ENCODE measurements around the gene TRPV5. TPM values are rescaled to one million over a fixed set of nuclear protein-coding genes. Genes with fewer than 3 reads are reported as not detected.

The TRPV5 gene
- total RNA-seq, 4 donors from 2014 or later: not detected

DNA sequence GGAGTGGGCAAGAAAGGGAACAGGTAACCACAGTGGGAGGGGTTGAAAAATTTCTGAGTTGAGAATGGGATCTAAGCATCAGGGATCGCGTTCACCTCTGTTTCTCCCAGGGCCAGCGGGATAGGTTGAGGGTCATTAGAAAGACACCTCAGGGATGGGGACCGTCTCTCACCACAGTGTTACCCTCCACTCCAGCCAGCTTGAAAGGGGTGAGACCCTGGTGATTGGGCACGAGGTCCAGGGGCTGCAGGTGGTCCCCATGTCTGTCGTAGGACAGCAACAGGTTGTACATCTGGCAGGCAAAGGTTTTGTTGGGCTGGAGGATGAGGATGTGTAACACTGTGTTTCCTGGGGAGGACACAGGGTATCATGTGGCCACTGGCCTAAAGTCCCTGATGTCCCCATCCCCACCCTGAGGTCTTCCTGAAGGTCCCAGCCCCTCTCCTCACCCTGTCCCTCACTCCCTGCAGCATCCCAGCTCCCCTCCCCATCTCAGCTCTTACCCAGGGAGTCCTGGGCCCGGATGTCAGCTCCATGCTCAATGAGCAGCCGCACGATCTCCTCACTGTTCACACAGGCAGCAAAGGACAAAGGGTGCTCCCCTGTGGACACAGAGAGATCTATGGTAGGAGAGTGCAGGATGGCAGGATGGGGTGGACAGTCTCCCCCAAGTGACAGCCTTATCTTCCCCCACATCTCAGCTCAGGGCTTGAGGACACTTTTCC, 57.1 kb downstream of the TRPV5 start:
- H3K4me1 ChIP-seq: no peaks in the 10 kb centered on the region
- no peaks in the 10 kb centered on the region for H3K9me3 ChIP-seq
- in situ Hi-C loops (cut with MboI; ENCODE audit: low pct_ligation_motif_present in 1 of 4, low pct_unique_long_range_greater_than_20kb in 1 of 4, low sequenced_read_pairs in 3 of 4) (loop anchor here in 1 of 4 donors (10.0 to 25.0 kb wide), 2 partner anchors 128 to 336 kb away; partner anchors contain the start of gene TAS2R40), intact Hi-C loops (cut with DNase I; ENCODE audit: low total_unique reads) (loop anchor here (10.0 kb wide), 1 partner anchor 338 kb away; no protein-coding TSS in a partner anchor)
- DNase-seq: no peak
- TF ChIP-seq POLR2AphosphoS5 (IDR thresholded peaks at IDR 0.05) (no peak), POLR2A (IDR thresholded peaks at IDR 0.05) (no peak), EP300 (IDR thresholded peaks at IDR 0.05; ENCODE audit: low read depth) (no peak)
- TF ChIP-seq, protein P1, sequence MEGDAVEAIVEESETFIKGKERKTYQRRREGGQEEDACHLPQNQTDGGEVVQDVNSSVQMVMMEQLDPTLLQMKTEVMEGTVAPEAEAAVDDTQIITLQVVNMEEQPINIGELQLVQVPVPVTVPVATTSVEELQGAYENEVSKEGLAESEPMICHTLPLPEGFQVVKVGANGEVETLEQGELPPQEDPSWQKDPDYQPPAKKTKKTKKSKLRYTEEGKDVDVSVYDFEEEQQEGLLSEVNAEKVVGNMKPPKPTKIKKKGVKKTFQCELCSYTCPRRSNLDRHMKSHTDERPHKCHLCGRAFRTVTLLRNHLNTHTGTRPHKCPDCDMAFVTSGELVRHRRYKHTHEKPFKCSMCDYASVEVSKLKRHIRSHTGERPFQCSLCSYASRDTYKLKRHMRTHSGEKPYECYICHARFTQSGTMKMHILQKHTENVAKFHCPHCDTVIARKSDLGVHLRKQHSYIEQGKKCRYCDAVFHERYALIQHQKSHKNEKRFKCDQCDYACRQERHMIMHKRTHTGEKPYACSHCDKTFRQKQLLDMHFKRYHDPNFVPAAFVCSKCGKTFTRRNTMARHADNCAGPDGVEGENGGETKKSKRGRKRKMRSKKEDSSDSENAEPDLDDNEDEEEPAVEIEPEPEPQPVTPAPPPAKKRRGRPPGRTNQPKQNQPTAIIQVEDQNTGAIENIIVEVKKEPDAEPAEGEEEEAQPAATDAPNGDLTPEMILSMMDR (IDR thresholded peaks at IDR 0.05): no peak
- no peak overlapping the region for H3K4me3 ChIP-seq
- no peak overlapping the region for H3K27ac ChIP-seq
- WGBS, 2 donors (ENCODE audit: low coverage in 1 of 2): 87% methylated on average over 9 of the region's 9 CpGs; no CpG with 5 or more reads in 1 of the 2 donors
- no peaks in the 10 kb centered on the region for H3K27me3 ChIP-seq
- no peaks in the 10 kb centered on the region for H3K36me3 ChIP-seq

DNA sequence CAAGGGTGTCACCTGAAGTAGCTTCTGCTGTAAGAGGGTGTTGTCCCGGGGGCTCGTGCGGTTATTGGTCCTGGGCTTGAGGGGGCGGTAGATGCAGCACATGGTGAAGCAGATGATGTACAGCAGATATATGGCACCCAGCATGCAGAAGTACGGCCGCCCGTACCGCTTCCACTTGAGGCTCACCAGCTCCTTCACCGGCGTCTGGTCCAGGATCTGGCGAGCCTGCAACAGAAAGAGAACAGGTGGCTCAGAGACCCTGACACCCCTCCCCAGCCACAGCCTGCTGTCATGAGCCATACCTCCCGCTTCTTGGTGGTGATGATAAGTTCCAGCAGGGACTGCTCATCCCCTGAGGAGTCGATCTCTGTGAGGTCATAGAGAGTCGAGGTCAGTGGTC, 58.1 kb downstream of the TRPV5 start:
- Histone ChIP-seq H3K9me3 (no peaks in the 10 kb centered on the region), H3K27ac (no peak overlapping the region), H3K4me3 (no peak overlapping the region), H3K27me3 (no peaks in the 10 kb centered on the region), H3K36me3 (no peaks in the 10 kb centered on the region), H3K4me1 (no peaks in the 10 kb centered on the region)
- DNase-seq: no peak
- WGBS, 2 donors (ENCODE audit: low coverage in 1 of 2): 94% methylated on average over 14 of the region's 14 CpGs; no CpG with 5 or more reads in 1 of the 2 donors
- TF ChIP-seq POLR2A (IDR thresholded peaks at IDR 0.05): no peak
- in situ Hi-C loops (cut with MboI; ENCODE audit: low pct_ligation_motif_present in 1 of 4, low pct_unique_long_range_greater_than_20kb in 1 of 4, low sequenced_read_pairs in 3 of 4): loop anchor here in 1 of 4 donors (10.0 to 25.0 kb wide), 2 partner anchors 129 to 337 kb away; partner anchors contain the start of gene TAS2R40
- intact Hi-C loops (cut with DNase I; ENCODE audit: low total_unique reads): loop anchor here (10.0 kb wide), 1 partner anchor 339 kb away; no protein-coding TSS in a partner anchor

DNA sequence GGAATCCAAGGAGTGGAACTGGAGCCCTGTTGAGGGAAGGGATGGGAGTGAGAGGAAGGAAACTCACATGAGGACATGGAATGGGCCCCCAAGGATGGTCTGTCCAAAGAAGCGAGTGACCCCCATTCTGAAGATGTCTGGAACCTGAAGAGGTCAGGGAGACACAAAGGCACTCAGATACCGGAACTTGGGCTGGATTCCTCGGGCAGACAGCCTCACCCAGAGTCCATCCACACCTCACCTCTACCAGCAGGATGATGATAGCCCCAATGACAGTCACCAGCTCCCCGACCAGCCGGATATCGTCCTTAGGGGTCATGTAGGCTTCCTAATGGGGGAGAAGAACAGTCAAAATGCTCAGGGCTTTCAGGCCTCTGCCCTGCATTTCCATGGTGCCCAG, 58.7 kb downstream of the TRPV5 start:
- intact Hi-C loops (cut with DNase I; ENCODE audit: low total_unique reads): loop anchor here (10.0 kb wide), 1 partner anchor 340 kb away; no protein-coding TSS in a partner anchor
- Histone ChIP-seq H3K27me3 (no peaks in the 10 kb centered on the region), H3K4me1 (no peaks in the 10 kb centered on the region), H3K36me3 (no peaks in the 10 kb centered on the region), H3K9me3 (no peaks in the 10 kb centered on the region), H3K27ac (no peak overlapping the region), H3K4me3 (no peak overlapping the region)
- WGBS, 2 donors (ENCODE audit: low coverage in 1 of 2): 90 to 93% methylated on average over 3 to 6 of the region's 6 CpGs
- no peak for DNase-seq
- in situ Hi-C loops (cut with MboI; ENCODE audit: low pct_ligation_motif_present in 1 of 4, low pct_unique_long_range_greater_than_20kb in 1 of 4, low sequenced_read_pairs in 3 of 4): loop anchor here (10.0 to 25.0 kb wide), 2 partner anchors 130 to 337 kb away; partner anchors contain the start of gene TAS2R40 (in 4 of the 4)
- TF ChIP-seq, protein P1 (IDR thresholded peaks at IDR 0.05): no peak
- TF ChIP-seq EP300 (IDR thresholded peaks at IDR 0.05; ENCODE audit: low read depth) (no peak), POLR2AphosphoS5 (IDR thresholded peaks at IDR 0.05) (no peak), POLR2A (IDR thresholded peaks at IDR 0.05) (no peak)

DNA sequence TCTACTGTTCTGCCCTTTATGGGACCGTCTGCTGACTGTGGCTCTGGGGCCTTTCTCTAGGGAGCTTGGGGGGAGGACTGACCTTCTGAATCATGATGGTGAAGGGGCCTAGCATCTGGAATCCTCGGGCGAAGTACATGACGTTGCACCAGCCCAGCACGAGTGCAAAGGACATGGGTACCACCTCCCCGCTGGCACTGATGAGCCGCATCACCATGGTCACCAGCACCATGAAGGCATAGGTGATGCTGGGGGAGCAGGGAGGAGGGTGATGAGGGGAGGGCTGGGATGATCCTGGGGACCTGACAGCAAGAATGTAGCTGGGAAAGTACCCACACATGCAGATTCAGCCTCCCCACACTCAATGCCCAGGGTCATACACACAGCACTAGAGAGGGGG, 59.1 kb downstream of the TRPV5 start:
- TF ChIP-seq, protein P1 (IDR thresholded peaks at IDR 0.05): no peak
- no peak for TF ChIP-seq POLR2A (IDR thresholded peaks at IDR 0.05)
- no peak for TF ChIP-seq POLR2AphosphoS5 (IDR thresholded peaks at IDR 0.05)
- no peak for TF ChIP-seq EP300 (IDR thresholded peaks at IDR 0.05; ENCODE audit: low read depth)
- no peaks in the 10 kb centered on the region for H3K4me1 ChIP-seq
- no peak overlapping the region for H3K4me3 ChIP-seq
- DNase-seq: no peak
- WGBS, 2 donors (ENCODE audit: low coverage in 1 of 2): 93 to 95% methylated on average over 3 to 7 of the region's 7 CpGs
- H3K36me3 ChIP-seq: no peaks in the 10 kb centered on the region
- in situ Hi-C loops (cut with MboI; ENCODE audit: low pct_ligation_motif_present in 1 of 4, low pct_unique_long_range_greater_than_20kb in 1 of 4, low sequenced_read_pairs in 3 of 4): loop anchor here (10.0 to 25.0 kb wide), 2 partner anchors 130 to 338 kb away; partner anchors contain the start of gene TAS2R40 (in 3 of the 4)
- intact Hi-C loops (cut with DNase I; ENCODE audit: low total_unique reads): loop anchor here (10.0 kb wide), 1 partner anchor 340 kb away; no protein-coding TSS in a partner anchor
- H3K27ac ChIP-seq: no peak overlapping the region
- no peaks in the 10 kb centered on the region for H3K9me3 ChIP-seq
- no peaks in the 10 kb centered on the region for H3K27me3 ChIP-seq

All from transverse colon (tissue), 4 donors.